Measurements from ENCODE around the gene CREBBP.

CREBBP gene

DNA sequence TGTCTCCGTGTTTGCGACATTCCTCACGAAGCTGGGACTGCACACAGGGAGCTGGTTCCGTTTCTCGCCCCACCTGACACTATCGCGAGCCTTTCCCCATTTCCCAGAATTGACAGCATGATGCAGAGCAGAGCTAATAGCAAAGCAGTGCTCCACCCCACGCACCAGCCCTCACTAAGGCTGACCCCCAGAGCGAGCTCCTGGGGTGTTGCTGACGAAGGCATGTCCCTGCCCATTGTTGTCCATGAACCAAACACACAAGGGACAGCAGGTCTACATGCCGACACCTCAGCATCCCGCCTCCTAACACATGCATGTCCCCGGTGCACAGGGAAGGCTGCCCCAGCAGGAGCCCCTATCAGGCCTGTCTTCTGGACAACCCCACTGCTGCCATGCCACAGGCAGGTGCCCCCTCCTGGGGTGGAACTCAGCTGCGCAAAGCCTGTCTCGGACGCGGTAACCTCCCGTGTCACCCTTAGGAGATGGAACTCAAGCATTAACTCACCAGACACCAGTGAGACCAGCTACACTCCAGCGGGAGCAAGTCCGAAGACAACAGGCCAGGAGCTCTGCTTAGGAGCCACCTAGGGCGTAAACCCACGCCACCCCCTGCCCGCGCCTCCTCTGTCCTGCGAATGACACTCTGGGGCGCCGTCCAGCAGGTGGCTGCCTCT, 146.3 kb downstream of the CREBBP start:
- TF ChIP-seq, protein P1, sequence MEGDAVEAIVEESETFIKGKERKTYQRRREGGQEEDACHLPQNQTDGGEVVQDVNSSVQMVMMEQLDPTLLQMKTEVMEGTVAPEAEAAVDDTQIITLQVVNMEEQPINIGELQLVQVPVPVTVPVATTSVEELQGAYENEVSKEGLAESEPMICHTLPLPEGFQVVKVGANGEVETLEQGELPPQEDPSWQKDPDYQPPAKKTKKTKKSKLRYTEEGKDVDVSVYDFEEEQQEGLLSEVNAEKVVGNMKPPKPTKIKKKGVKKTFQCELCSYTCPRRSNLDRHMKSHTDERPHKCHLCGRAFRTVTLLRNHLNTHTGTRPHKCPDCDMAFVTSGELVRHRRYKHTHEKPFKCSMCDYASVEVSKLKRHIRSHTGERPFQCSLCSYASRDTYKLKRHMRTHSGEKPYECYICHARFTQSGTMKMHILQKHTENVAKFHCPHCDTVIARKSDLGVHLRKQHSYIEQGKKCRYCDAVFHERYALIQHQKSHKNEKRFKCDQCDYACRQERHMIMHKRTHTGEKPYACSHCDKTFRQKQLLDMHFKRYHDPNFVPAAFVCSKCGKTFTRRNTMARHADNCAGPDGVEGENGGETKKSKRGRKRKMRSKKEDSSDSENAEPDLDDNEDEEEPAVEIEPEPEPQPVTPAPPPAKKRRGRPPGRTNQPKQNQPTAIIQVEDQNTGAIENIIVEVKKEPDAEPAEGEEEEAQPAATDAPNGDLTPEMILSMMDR (IDR thresholded peaks at IDR 0.05; ENCODE audit: borderline replicate concordance, control extremely low read depth, extremely low read depth, insufficient read depth, missing control alignments) = no peak
- in situ Hi-C loops (cut with MboI; ENCODE audit: low sequenced_read_pairs, unreplicated experiment) = no loop called here
- no peak for DNase-seq (ENCODE audit: low spot score)

DNA sequence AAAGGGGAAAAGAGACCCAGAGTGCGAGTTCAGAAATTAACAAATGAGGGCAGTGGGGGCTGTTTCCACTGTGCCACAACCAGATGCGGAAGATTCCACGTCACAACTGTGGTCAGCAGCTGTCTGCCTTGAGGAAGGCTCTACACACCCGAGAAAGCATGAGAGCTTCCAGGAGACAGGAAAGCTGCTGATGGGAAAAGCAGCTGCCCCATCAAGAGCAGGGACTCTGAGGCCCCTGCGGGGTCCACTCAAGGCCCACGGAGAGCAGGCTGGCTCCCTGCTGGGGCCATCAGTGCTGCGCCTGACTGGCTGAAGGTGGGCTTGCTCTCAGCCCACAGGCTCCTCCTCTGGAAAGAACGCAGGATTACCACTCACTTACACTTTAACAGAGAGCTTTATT, 148.3 kb downstream of the CREBBP start:
- DNase-seq (ENCODE audit: low spot score) = no peak
- TF ChIP-seq, protein P1 (IDR thresholded peaks at IDR 0.05; ENCODE audit: borderline replicate concordance, control extremely low read depth, extremely low read depth, insufficient read depth, missing control alignments) = no peak
- in situ Hi-C loops (cut with MboI; ENCODE audit: low sequenced_read_pairs, unreplicated experiment) = no loop called here

DNA sequence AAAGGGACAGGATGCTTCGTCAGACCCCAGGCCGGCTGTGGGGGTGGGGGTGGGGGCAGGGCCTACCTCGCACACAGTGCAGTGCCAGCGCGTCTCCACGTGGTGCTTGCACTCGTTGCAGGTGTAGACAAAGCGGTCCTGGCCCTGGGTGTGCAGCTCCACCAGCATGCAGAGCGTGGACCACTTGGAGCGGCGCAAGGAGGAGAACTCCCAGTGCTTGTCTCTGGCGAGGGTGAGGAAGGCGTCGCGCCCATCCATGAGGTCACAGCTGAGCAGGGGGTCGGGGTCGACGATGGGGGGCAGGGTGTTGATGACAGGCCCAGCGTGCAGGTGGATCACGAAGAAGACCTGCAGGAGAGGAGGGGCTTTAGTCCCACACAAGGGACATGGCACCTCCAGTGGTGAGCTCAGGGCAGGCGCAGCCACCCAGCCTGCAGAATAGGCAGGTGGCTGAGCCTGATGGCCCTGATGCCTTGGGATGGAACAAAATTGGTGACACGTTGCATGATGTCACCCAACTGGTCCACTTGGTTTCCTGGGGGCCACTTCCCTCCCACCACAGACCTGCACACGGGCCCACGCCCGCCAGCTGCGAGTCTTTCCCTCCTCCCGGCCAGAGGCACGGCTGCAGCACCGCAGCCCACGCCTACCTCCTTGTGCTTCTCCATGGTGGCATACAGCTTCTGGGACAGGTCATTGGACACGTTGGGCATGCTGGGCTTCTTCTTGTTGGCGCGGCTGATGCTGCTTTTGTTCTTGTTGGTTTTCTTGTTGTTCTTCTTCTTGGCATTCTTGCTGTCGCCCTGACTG, 149.2 kb downstream of the CREBBP start:
- in situ Hi-C loops (cut with MboI; ENCODE audit: low sequenced_read_pairs, unreplicated experiment) = no loop called here
- TF ChIP-seq, protein P1 (IDR thresholded peaks at IDR 0.05; ENCODE audit: borderline replicate concordance, control extremely low read depth, extremely low read depth, insufficient read depth, missing control alignments) = no peak
- DNase-seq (ENCODE audit: low spot score) = no peak

DNA sequence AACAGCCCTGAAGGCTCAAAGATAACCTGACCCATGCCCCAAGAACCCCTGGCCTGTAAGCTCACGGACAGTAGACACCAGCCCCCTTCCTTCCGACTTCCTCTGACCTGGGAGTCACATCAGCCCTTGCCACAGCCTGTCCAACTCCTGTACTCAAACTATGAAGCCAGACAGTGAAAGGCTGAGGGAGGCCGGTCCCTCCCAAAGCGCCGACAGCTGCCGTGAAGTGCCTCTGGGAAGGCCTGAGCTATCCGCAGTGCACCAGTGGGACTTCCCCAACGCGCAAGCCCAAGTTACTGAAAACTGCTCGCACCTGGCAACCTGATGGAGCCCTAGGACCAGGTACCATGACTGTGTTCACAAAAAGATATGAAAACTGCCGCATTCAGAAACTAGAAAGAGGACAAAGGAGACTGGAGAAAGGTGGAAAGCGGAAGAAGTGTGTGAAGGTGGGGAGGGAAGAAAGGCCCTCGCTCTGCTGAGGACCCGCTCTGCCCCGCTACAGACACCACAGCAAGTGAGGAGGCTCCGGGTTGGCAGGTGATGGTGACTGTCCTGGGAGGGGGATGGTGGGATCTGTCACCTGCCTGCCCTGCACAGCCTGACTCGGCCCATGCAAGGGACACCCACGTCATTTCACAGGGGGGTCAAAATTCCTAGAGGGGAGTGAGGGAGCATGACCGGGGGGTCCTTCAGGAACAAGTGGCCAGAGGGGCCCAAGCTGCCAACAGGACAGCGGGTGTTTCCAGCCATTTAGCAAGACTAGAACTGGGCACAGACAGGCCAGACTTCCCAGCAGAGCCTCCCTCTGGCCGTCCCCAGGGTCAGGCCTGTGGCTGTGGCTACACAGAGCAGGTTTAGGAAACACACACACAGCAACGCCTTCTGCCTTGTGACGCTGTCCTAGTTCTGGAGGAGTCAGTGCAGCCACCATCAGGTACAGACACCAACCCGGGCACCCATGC, 150.1 kb downstream of the CREBBP start:
- in situ Hi-C loops (cut with MboI; ENCODE audit: low sequenced_read_pairs, unreplicated experiment) = no loop called here
- TF ChIP-seq, protein P1 (IDR thresholded peaks at IDR 0.05; ENCODE audit: borderline replicate concordance, control extremely low read depth, extremely low read depth, insufficient read depth, missing control alignments) = no peak
- DNase-seq (ENCODE audit: low spot score) = no peak

DNA sequence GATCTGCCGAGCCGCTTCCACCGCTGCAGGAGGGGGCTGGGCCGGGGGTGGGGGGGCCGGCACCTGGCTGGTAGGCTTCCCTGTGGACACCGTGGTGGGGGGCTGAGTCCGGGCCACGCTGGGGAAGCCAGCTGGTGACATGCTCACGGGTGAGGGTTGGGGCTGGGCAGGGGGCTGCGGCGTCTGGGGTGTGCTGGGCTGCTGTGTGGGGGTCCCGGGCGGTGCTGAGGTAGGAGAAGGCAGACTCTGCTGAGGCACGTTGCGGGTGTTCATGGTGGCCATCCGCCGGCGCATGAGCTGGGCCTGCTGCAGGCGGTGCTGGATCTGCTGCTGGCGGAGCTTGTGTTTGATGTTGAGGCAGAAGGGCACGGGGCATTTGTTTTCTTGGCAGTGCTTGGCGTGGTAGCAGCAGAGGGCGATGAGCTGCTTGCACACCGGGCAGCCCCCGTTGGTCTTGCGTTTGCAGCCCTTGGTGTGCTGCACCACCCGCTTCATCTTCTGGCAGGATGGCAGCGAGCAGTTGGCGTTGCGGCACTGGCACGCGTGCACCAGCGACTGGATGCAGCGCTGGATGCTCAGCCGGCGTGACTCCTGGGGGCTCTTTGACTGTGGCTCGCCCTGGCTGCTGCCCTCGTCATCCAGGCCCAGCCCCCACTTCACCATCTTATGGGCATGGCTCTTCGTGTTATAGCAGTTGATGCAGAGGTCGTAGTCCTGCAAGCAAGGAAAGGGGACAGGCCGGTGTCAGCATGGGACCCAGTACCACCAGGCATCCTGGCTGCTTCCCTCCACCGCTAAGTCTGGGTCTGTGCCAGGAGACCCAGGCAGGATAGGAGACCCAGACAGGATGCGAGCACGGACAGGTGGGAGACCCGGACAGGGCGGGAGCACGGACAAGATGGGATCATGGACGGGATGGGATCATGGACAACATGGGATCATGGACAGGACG, 151.1 kb downstream of the CREBBP start:
- no peak for DNase-seq (ENCODE audit: low spot score)
- in situ Hi-C loops (cut with MboI; ENCODE audit: low sequenced_read_pairs, unreplicated experiment) = no loop called here
- TF ChIP-seq, protein P1 (IDR thresholded peaks at IDR 0.05; ENCODE audit: borderline replicate concordance, control extremely low read depth, extremely low read depth, insufficient read depth, missing control alignments) = no peak

All from GM13976 (cell line).